H1 (cell line): ENCODE results near the gene MRPL9. TPM values are rescaled to one million over a fixed set of nuclear protein-coding genes. Genes with fewer than 3 reads are reported as not detected.
A peak's percentile ranks its signal among the peaks of the same experiment; 100 is the strongest.

Experiments
- CTCF ChIA-PET: fragments of 300-600 bp; sonication (Branson Sonifier 250); formaldehyde crosslinking; loops from one replicate; lab custom pipeline; 2021; ENCODE audit not compliant: partially characterized antibody; lab: Charles Lee
- POLR2A ChIA-PET: fragments of 300-600 bp; sonication (Branson Sonifier 250); formaldehyde crosslinking; loops from one replicate; lab custom pipeline; 2021; ENCODE audit warnings: inconsistent platforms; ENCODE audit not compliant: partially characterized antibody; lab: Charles Lee
- DNase-seq, 2 experiments: peaks; one replicate each; pipeline versions ENCODE4 v3.0.0 to v3.0.0-alpha.2; 2010 to 2022; ENCODE audit warnings: low spot score in 2 of 2, low read depth in 1 of 2, mixed read lengths in 1 of 2
- FAIRE-seq: peaks from 2 replicates; lab custom pipeline; 2011; peaks lifted over from hg19 to GRCh38; lab: Jason Lieb, UNC
- H2AFZ ChIP-seq: 2 replicates; pipeline ENCODE4 v1.8.1; 2012; ENCODE audit warnings: low read length, inconsistent platforms
- H2AK5ac ChIP-seq: 2 replicates; pipeline ENCODE4 v1.6.1; 2013; ENCODE audit warnings: low read depth, low read length
- H2BK120ac ChIP-seq: replicated peaks from 2 replicates; pipeline ENCODE3; 2013; ENCODE audit warnings: low read depth, low read length, inconsistent platforms
- H2BK12ac ChIP-seq: 2 replicates; pipeline ENCODE4 v1.6.1; 2013; ENCODE audit warnings: low read depth, low read length
- H2BK15ac ChIP-seq: 2 replicates; pipeline ENCODE4 v1.6.1; 2013; ENCODE audit warnings: low read length
- H2BK20ac ChIP-seq: 2 replicates; pipeline ENCODE4 v1.6.1; 2013; ENCODE audit warnings: low read length
- H2BK5ac ChIP-seq: 2 replicates; pipeline ENCODE4 v1.6.1; 2013; ENCODE audit warnings: low read depth, low read length
- H3K14ac ChIP-seq: 2 replicates; pipeline ENCODE4 v1.6.1; 2013; ENCODE audit warnings: inconsistent platforms; ENCODE audit not compliant: insufficient read length
- H3K18ac ChIP-seq: 2 replicates; pipeline ENCODE4 v1.6.1; 2013; ENCODE audit warnings: low read length; ENCODE audit errors: extremely low read depth
- H3K23ac ChIP-seq: 2 replicates; pipeline ENCODE4 v1.6.1; 2013; ENCODE audit warnings: inconsistent platforms; ENCODE audit not compliant: insufficient read length
- H3K23me2 ChIP-seq: 2 replicates; pipeline ENCODE4 v1.6.1; 2013; ENCODE audit warnings: low read depth, low read length
- H3K27ac ChIP-seq: 2 replicates; pipeline ENCODE4 v1.6.1; 2011; ENCODE audit warnings: low read depth, low read length, inconsistent platforms
- H3K27me3 ChIP-seq, 4 experiments: replicated peaks in 1 of 4; 1 replicate in 1 of 4; 2 replicates in 3 of 4; pipeline versions ENCODE4 v1.6.1 to v1.8.1; 2011 to 2013; ENCODE audit warnings: low read length in 3 of 4, mild to moderate bottlenecking in 3 of 4, inconsistent platforms in 2 of 4, mixed read lengths in 2 of 4, moderate library complexity in 1 of 4; ENCODE audit not compliant: control insufficient read depth in 3 of 4, insufficient read depth in 3 of 4; ENCODE audit errors: extremely low read depth in 1 of 4
- H3K36me3 ChIP-seq, 4 experiments: 2 replicates each; pipeline versions ENCODE4 v1.6.1 to v1.8.1; 2011 to 2013; ENCODE audit warnings: mild to moderate bottlenecking in 4 of 4, low read length in 3 of 4, moderate library complexity in 2 of 4, control low read depth in 1 of 4, inconsistent platforms in 1 of 4; ENCODE audit not compliant: insufficient read depth in 4 of 4, control insufficient read depth in 2 of 4
- H3K4ac ChIP-seq: replicated peaks from 2 replicates; pipeline ENCODE3; 2013; ENCODE audit warnings: low read length, low read depth, mixed read lengths, inconsistent platforms; ENCODE audit not compliant: insufficient read length
- H3K4me1 ChIP-seq, 4 experiments: replicated peaks in 1 of 4; 1 replicate in 1 of 4; 2 replicates in 3 of 4; pipeline versions ENCODE4 v1.6.1 to v1.8.1; 2011 to 2013; ENCODE audit warnings: low read length in 3 of 4, inconsistent platforms in 2 of 4, mixed read lengths in 1 of 4; ENCODE audit not compliant: insufficient read depth in 4 of 4, control insufficient read depth in 3 of 4
- H3K4me2 ChIP-seq, 2 experiments: 2 replicates each; pipeline versions ENCODE4 v1.6.1 to v1.8.1; 2011 to 2013; ENCODE audit warnings: low read depth in 2 of 2, low read length in 2 of 2, control low read depth in 1 of 2, inconsistent platforms in 1 of 2, mild to moderate bottlenecking in 1 of 2; ENCODE audit not compliant: insufficient read depth in 1 of 2
- H3K4me3 ChIP-seq, 4 experiments: fragments of 200-600, 300-600 bp in 1 of 4; sonication (generic), shearing (Covaris generic), sonication (Bioruptor Twin) in 1 of 4; 2 replicates each; pipeline versions ENCODE4 v1.5.1 to v1.8.1; 2011 to 2016; ENCODE audit warnings: low read length in 4 of 4, low read depth in 3 of 4, control low read depth in 2 of 4, inconsistent platforms in 2 of 4, mild to moderate bottlenecking in 2 of 4, mixed read lengths in 1 of 4, moderate library complexity in 1 of 4; ENCODE audit not compliant: insufficient read depth in 2 of 4; ENCODE audit errors: extremely low read depth in 1 of 4
- H3K56ac ChIP-seq: replicated peaks from 2 replicates; pipeline ENCODE3; 2013; ENCODE audit warnings: low read depth, mild to moderate bottlenecking, mixed read lengths, low read length, inconsistent platforms; ENCODE audit not compliant: insufficient read length
- H3K79me1 ChIP-seq: 2 replicates; pipeline ENCODE4 v1.6.1; 2013; ENCODE audit warnings: low read depth, low read length, control low read depth
- H3K79me2 ChIP-seq, 2 experiments: 2 replicates each; pipeline versions ENCODE4 v1.6.1 to v1.8.1; 2012 to 2013; ENCODE audit warnings: low read length in 2 of 2, mild to moderate bottlenecking in 2 of 2, inconsistent platforms in 1 of 2; ENCODE audit not compliant: insufficient read depth in 2 of 2, control insufficient read depth in 1 of 2
- H3K9ac ChIP-seq, 4 experiments: replicated peaks in 1 of 4; 1 replicate in 1 of 4; 2 replicates in 3 of 4; pipeline versions ENCODE4 v1.6.1 to v1.8.1; 2011 to 2013; ENCODE audit warnings: low read depth in 3 of 4, low read length in 3 of 4, control low read depth in 2 of 4, mild to moderate bottlenecking in 2 of 4, moderate library complexity in 2 of 4, inconsistent platforms in 1 of 4; ENCODE audit errors: extremely low read depth in 1 of 4
- H3K9me3 ChIP-seq, 2 experiments: 2 replicates each; pipeline versions ENCODE4 v1.6.1 to v1.8.1; 2012 to 2013; ENCODE audit warnings: mild to moderate bottlenecking in 2 of 2, moderate library complexity in 2 of 2, control low read depth in 1 of 2, inconsistent platforms in 1 of 2, low read depth in 1 of 2, low read length in 1 of 2, mixed read lengths in 1 of 2; ENCODE audit not compliant: insufficient read depth in 2 of 2
- H4K20me1 ChIP-seq, 2 experiments: replicated peaks in 1 of 2; 2 replicates each; pipeline versions ENCODE3 to v1.8.1; 2011 to 2013; ENCODE audit warnings: inconsistent platforms in 2 of 2, low read length in 2 of 2, mild to moderate bottlenecking in 1 of 2; ENCODE audit not compliant: insufficient read depth in 2 of 2, control insufficient read depth in 1 of 2
- H4K5ac ChIP-seq: 2 replicates; pipeline ENCODE4 v1.6.1; 2013; ENCODE audit warnings: low read length, low read depth, mixed read lengths, inconsistent platforms; ENCODE audit not compliant: insufficient read length
- H4K8ac ChIP-seq: 2 replicates; pipeline ENCODE4 v1.8.0; 2013; ENCODE audit warnings: mild to moderate bottlenecking, moderate library complexity, low read length, inconsistent platforms; ENCODE audit not compliant: insufficient read depth; ENCODE audit errors: extremely low read depth
- H4K91ac ChIP-seq: replicated peaks from 2 replicates; pipeline ENCODE3; 2013; ENCODE audit warnings: low read length, mixed read lengths, inconsistent platforms; ENCODE audit not compliant: insufficient read length
- BCL11A ChIP-seq, 2 experiments: IDR thresholded peaks; one replicate each; pipeline ENCODE4 v1.6.1; 2011; ENCODE audit warnings: low read depth in 2 of 2, low read length in 2 of 2, mild to moderate bottlenecking in 2 of 2
- HDAC2 ChIP-seq, 2 experiments: fragments of 300-600 bp in 1 of 2; sonication (generic) in 1 of 2; IDR thresholded peaks; 2 replicates each; pipeline ENCODE4 v1.6.1; 2011 to 2012; ENCODE audit warnings: low read depth in 2 of 2, low read length in 2 of 2, mild to moderate bottlenecking in 2 of 2, moderate library complexity in 2 of 2, borderline replicate concordance in 1 of 2, inconsistent platforms in 1 of 2
- NANOG ChIP-seq: IDR thresholded peaks from 2 replicates; pipeline ENCODE4 v1.6.1; 2011; ENCODE audit warnings: low read length, low read depth, mild to moderate bottlenecking, inconsistent platforms; ENCODE audit not compliant: insufficient read depth, poor library complexity, severe bottlenecking
- NRF1 ChIP-seq: IDR thresholded peaks from 2 replicates; pipeline ENCODE4 v1.6.1; 2011; ENCODE audit warnings: mild to moderate bottlenecking, low read depth, low read length, improper control_type of control experiment
- RNF2 ChIP-seq: fragments of 200-900, 300-1000 bp; sonication (generic); IDR thresholded peaks from 2 replicates; pipeline ENCODE4 v1.7.1; 2016; ENCODE audit warnings: borderline replicate concordance, low read depth, mild to moderate bottlenecking, antibody characterized with exemption, low read length; ENCODE audit not compliant: poor library complexity, severe bottlenecking; ENCODE audit errors: missing control alignments
- SAP30 ChIP-seq: fragments of 300-600 bp; sonication (generic); IDR thresholded peaks from 2 replicates; pipeline ENCODE4 v1.7.1; 2012; ENCODE audit warnings: low read length, moderate library complexity, mild to moderate bottlenecking, inconsistent platforms; ENCODE audit not compliant: insufficient read depth, insufficient replicate concordance
- SRF ChIP-seq: IDR thresholded peaks from 2 replicates; pipeline ENCODE4 v1.6.1; 2011; ENCODE audit warnings: mild to moderate bottlenecking, low read depth, low read length, moderate library complexity
- WGBS, 2 experiments: shearing (Covaris generic) in 1 of 2; methylation state at CpG; one replicate each; pipeline versions ENCODE4 v1.1.6 to v1.1.7; 2013 to 2015; ENCODE audit warnings: low lambda C conversion rate in 2 of 2, mixed read lengths in 2 of 2, inconsistent platforms in 1 of 2, low coverage in 1 of 2, missing lambda C conversion rate in 1 of 2; ENCODE audit not compliant: insufficient replicate concordance in 2 of 2, insufficient coverage in 1 of 2, insufficient read length in 1 of 2; ENCODE audit errors: extremely low coverage in 1 of 2, missing lambda C conversion rate in 1 of 2; 5-methylcytosine and 5-hydroxymethylcytosine counted together
- polyA plus RNA-seq, 7 experiments: library from polyadenylated mRNA; depleted of rRNA in 3 of 7; stranded (reverse) in 5 of 7; unstranded in 2 of 7; fragments of >200 nt in 5 of 7; fragments of 200-250 nt in 2 of 7; gene quantifications; 1 replicate in 5 of 7; 2 replicates in 1 of 7; 4 replicates in 1 of 7; pipeline versions ENCODE4 v1.2.1 to v1.2.3, GENCODE V29; 2011 to 2013; ENCODE audit warnings: missing spikeins in 2 of 7, mixed read lengths in 2 of 7
- total RNA-seq: library from RNA; stranded (reverse); fragmentation: NEBNext Ultra II Directional; extraction: Animal tissue kit (Norgen Biotek cat#: 25700); gene quantifications from 2 replicates; pipeline ENCODE4 v1.2.1, GENCODE V29; 2021
- TF ChIP-seq, protein P1 (sequence below): IDR thresholded peaks from 2 replicates; pipeline ENCODE4 v1.6.1; 2012; ENCODE audit warnings: low read length, inconsistent platforms

The MRPL9 gene
- total and polyA plus RNA-seq, 2 of the 8 experiments (the other 6 are each of a cell fraction or from before 2014, with no cell fraction given): 74.9 to 113 TPM

- Histone ChIP-seq H3K23ac (no peak overlapping the region), H3K14ac (no peak overlapping the region), H3K4ac (no peak overlapping the region), H3K27me3 (no peaks in the 10 kb centered on the region; a peak in 1 of 7 replicates), H3K27ac (no peak overlapping the region), H2BK20ac (no peak overlapping the region), H2BK120ac (no peak overlapping the region), H3K4me3 (no peak overlapping the region), H3K56ac (no peak overlapping the region), H3K79me2 (no peaks in the 10 kb centered on the region), H3K18ac (no peak overlapping the region), H3K79me1 (no peaks in the 10 kb centered on the region), H3K9me3 (no peaks in the 10 kb centered on the region), H2BK5ac (no peak overlapping the region), H2AFZ (no peak overlapping the region), H4K20me1 (no peaks in the 10 kb centered on the region), H4K91ac (no peak overlapping the region), H3K4me1 (peaks cover 3 to 10% (median 6%) of the 10 kb centered on the region in 4 experiments), H2BK15ac (no peak overlapping the region; the same call in 1 of the 2 replicates), H4K5ac (no peak overlapping the region), H2BK12ac (no peak overlapping the region), H3K9ac (no peak overlapping the region), H3K4me2 (peak overlapping the region; percentile 2 to 40; a peak in 1 of 4 replicates), H2AK5ac (no peak overlapping the region), H3K23me2 (no peaks in the 10 kb centered on the region), H3K36me3 (no peaks in the 10 kb centered on the region), H4K8ac (no peak overlapping the region)
- CTCF ChIA-PET: interaction anchor here (0.9 to 2.5 kb wide), 8 partner anchors 11 to 70 kb away, joined by 3 to 14 read pairs (median 4); no protein-coding TSS in a partner anchor
- DNase-seq: no peak
- POLR2A ChIA-PET: interaction anchor here (1.1 to 2.5 kb wide), 5 partner anchors 12 to 189 kb away, joined by 3 to 10 read pairs (median 3); partner anchors contain the start of genes C2CD4D and TUFT1
- FAIRE-seq: no peak
- WGBS, 2 experiments: 68% methylated on average over 10 of the region's 10 CpGs; no CpG with 5 or more reads in 1 of the 2 experiments
- TF ChIP-seq SRF (no peak), NANOG (no peak), SAP30 (no peak), NRF1 (no peak), HDAC2 (IDR thresholded peaks at IDR 0.05; ENCODE audit: borderline replicate concordance in 1 of 2, low read depth in 2 of 2, low read length in 2 of 2) (no peak), RNF2 (no peak), BCL11A (IDR thresholded peaks at IDR 0.05; ENCODE audit: low read depth in 2 of 2, low read length in 2 of 2) (no peak)
- TF ChIP-seq, protein P1, sequence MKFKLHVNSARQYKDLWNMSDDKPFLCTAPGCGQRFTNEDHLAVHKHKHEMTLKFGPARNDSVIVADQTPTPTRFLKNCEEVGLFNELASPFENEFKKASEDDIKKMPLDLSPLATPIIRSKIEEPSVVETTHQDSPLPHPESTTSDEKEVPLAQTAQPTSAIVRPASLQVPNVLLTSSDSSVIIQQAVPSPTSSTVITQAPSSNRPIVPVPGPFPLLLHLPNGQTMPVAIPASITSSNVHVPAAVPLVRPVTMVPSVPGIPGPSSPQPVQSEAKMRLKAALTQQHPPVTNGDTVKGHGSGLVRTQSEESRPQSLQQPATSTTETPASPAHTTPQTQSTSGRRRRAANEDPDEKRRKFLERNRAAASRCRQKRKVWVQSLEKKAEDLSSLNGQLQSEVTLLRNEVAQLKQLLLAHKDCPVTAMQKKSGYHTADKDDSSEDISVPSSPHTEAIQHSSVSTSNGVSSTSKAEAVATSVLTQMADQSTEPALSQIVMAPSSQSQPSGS: no peak
Measured at GRCh38 chr1:151729157-151729965, 33.9 kb downstream of the MRPL9 start.
